Rectal smooth muscle tissue (tissue), 1 donor: ENCODE results near the gene UCN2.
"Not testable (repeated sequence)": the region's sequence is repeated elsewhere in the genome, so short reads cannot be mapped to it uniquely, and the experiment has no call there.

ENCODE experiments used
- H3K27ac ChIP-seq: one replicate; pipeline ENCODE4 v1.7.0; 2013; ENCODE audit warnings: low read depth, low read length, inconsistent platforms
- H3K27me3 ChIP-seq: one replicate; pipeline ENCODE4 v1.7.0; 2013; ENCODE audit warnings: low read length; ENCODE audit not compliant: control insufficient read depth, insufficient read depth
- H3K36me3 ChIP-seq: one replicate; pipeline ENCODE4 v1.7.0; 2013; ENCODE audit warnings: low read length; ENCODE audit not compliant: control insufficient read depth, insufficient read depth
- H3K4me1 ChIP-seq: one replicate; pipeline ENCODE4 v1.7.0; 2013; ENCODE audit warnings: low read length; ENCODE audit not compliant: control insufficient read depth, insufficient read depth
- H3K4me3 ChIP-seq: one replicate; pipeline ENCODE4 v1.7.0; 2013; ENCODE audit warnings: low read length
- H3K9ac ChIP-seq: one replicate; pipeline ENCODE4 v1.7.0; 2013; ENCODE audit warnings: low read length

UCN2 gene

DNA sequence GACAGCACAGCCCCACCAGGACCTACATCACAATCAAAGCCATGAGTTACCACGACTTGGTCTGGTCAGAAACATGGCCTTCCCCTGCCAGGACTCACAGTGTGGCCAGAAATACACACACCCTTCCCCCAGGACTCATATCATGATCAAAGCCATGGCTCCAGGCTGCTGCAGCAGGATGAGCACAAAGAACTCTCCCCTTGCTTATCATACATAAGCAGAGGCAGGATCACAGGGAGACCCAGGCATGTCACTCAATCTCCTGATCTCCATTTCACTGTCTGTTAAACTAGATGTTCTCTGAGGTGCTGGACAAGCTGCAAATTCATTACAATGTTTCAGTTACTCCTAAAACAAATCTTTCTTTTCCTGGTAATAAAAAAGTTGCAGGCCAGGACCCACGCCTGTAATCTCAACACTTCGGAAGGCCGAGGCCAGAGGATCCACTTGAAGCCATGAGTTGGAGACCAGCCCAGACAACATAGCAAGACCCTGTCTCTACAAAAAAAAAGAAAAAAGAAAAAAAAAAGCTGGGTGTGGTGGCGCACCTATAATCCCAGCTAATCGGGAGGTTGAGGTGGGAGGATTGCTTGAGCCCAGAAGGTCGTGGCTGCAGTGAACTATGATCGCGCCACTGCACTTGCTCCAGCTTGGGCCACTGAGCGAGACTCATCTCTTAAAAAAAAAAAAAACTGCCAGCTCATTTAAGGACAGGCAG lies 8.2 kb downstream of the UCN2 start:
- Histone ChIP-seq H3K4me3 (peak overlapping the region; percentile 57), H3K27me3 (no peaks in the 10 kb centered on the region), H3K27ac (no peak overlapping the region), H3K4me1 (peaks cover 5% of the 10 kb centered on the region), H3K9ac (no peak overlapping the region), H3K36me3 (no peaks in the 10 kb centered on the region)

DNA sequence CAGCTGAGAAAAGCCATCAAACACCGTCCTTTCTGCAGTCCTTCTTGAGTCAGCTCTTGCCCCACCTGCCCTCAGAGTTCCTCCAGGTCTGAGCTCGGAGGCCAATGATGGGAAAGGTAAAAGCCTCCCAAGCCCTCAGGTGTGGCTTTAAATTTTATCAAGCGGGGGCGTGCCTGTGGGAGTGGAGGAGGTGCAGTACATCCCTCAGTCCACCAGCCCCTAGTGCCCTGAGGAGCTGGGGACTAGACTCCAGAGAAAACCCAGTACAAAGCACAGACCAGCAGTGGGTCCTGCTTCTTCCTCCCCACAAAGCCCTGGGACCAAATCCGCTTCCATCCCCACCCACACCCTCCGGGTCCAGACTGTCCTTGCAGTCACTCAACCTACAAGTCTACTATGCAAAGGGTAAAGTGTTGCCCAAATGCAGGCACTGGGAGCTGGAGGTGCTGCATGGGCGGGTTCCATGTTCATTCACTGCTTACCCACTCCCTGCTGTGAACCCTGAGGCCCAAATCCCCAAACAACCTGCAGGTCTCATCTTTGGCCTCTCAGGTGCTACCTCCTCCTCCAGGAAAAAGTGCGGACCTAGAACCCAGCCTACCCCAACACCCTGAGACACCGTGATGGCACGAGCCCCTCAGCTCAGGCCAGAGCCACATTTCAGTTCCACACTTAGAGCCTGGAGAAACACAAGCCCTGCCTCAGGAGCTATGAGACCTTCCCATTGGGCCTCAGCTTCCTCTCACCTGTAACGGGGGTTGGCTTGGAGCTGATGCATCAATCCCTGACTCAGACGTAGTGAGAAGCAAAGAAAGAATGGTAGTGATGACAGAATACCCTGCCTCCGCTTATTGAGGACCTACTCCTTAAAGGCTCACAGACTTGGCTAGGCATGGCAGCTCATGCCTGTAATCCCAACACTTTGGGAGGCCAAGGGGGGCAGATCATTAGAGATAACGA lies 9.4 kb downstream of the UCN2 start:
- Histone ChIP-seq H3K4me1 (peaks cover 2% of the 10 kb centered on the region), H3K27ac (no peak overlapping the region), H3K36me3 (no peaks in the 10 kb centered on the region), H3K9ac (no peak overlapping the region), H3K27me3 (no peaks in the 10 kb centered on the region), H3K4me3 (no peak overlapping the region)

DNA sequence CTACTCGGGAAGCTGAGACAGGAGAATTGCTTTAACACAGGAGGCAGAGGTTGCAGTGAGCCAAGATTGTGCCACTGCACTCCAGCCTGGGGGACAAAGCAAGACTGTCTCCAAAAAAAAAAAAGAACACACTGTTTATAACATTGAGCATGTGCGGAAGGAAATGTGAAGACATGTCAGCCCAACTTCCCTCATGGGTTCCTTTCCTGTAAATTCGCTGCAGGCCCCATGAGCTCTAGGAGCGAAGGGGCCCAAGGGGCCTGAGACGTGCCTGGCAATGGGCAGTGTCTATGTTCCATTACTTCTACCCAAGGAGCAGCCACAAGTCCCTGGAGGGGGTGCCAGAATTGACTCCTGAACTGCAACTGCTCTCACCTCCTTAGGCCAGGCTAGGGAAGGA lies 10.2 kb downstream of the UCN2 start:
- no peaks in the 10 kb centered on the region for H3K36me3 ChIP-seq
- no peaks in the 10 kb centered on the region for H3K27me3 ChIP-seq
- H3K4me3 ChIP-seq, result no peak overlapping the region
- no peaks in the 10 kb centered on the region for H3K4me1 ChIP-seq
- H3K9ac ChIP-seq, result no peak overlapping the region
- no peak overlapping the region for H3K27ac ChIP-seq

DNA sequence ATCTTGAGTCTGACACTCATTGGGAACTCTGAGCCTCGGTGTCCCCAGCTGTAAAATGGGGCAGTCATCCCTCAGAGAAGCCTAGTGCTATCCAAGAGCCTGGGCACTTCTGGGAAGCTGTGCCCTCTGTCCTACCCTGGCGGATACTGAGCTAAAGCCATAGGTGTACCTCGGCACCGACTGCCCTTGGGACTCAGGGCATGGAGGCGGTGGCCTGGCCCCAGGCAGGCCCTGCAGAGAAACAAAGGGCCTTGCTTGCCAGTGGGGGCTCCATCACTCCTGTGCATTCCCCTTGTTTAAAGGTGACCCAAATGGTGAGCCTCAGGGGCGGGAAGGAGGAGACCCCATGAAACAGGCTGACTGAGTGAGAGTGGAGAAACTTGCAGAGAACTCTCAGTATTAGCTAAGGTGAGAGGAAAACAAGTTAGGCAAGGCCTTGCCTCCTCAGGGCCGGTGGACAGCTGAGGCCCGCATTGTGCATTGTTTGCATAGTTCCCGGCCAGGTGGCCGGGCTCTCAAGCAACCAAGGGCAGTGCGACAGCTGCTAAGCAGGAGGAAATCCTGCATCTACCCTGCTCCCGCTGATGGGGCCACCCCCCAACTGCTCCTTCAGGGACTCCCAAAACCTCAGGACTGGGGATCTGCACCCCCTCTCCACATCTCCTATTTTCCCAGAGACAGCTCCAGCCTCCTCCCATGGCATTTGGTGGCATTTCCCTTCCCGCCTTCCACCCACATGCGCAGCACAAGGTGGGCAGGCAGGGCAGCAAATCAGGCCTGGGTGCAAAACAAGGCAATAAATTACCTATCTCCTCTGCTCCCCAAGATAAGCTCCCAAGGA lies 11.2 kb downstream of the UCN2 start:
- H3K27me3 ChIP-seq, result no peaks in the 10 kb centered on the region
- H3K36me3 ChIP-seq, result no peaks in the 10 kb centered on the region
- H3K27ac ChIP-seq, result no peak overlapping the region
- H3K9ac ChIP-seq, result no peak overlapping the region
- no peak overlapping the region for H3K4me3 ChIP-seq
- H3K4me1 ChIP-seq, result no peaks in the 10 kb centered on the region

DNA sequence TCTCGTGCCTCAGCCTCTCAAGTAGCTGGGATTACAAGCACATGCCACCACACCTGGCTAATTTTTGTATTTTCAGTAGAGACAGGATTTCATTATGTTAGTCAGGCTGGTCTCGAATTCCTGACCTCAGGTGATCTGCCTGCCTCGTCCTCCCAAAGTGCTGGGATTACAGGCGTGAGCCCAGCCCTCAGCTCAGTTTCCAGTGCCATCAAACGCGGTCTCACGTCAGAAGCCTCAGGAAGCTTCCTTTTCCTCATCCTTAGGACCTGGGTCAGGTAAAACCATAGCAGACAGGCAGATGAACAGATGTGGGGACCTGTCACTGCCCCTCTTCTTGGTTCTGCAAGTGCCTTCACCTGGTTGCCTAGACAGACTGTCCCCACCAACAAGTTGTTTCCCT lies 11.9 kb downstream of the UCN2 start:
- H3K36me3 ChIP-seq, H3K4me3 ChIP-seq, H3K9ac ChIP-seq, H3K4me1 ChIP-seq, H3K27ac ChIP-seq, H3K27me3 ChIP-seq: not testable (repeated sequence)

DNA sequence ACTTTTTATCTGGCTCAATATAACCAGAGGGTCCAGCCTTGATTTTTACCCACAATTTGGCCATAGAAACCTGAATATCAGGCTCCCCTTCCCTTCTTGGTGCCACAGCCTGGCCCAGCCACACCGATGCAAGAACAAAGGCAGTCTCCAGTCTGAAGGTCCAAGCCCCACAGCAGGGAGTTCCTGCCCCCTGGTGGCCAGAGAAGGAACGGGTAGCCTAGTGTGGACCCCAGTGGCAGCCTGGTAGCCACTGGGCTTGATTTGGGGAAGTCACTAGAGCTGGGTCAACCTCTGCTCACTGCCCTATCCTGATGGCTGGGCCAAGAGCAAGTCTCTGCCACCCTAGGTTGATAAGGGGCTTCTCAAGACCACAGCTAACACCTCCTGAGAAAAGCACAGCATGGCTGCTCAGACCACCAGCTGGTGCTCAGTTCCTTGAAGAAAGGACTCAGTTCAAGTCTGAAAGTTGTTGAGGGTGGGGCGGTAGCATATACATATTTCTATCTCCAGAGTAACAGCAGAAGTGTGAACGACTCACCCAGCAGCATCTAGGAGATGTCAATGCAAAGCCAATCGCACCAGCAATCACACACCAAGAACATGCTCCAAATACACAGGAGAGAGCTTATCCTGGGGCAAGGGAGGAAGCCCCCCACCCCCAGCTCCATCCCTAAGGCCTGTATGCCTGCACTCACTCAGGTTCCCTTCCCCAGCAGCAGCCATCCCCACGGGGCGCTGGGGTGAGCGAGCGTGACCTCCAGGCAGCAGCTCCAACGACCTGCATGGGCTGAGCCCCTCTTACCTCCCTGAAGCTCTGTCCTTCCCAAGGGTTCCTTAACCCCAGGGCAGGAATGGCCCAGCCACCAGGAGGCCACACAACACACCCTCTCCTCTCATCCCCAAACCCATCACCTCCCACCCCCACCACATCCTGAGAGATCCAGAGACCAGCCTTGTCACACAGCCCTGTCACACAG lies 14.6 kb downstream of the UCN2 start:
- Histone ChIP-seq H3K27ac (no peak overlapping the region), H3K4me1 (no peaks in the 10 kb centered on the region), H3K9ac (no peak overlapping the region), H3K36me3 (no peaks in the 10 kb centered on the region), H3K27me3 (no peaks in the 10 kb centered on the region), H3K4me3 (no peak overlapping the region)

DNA sequence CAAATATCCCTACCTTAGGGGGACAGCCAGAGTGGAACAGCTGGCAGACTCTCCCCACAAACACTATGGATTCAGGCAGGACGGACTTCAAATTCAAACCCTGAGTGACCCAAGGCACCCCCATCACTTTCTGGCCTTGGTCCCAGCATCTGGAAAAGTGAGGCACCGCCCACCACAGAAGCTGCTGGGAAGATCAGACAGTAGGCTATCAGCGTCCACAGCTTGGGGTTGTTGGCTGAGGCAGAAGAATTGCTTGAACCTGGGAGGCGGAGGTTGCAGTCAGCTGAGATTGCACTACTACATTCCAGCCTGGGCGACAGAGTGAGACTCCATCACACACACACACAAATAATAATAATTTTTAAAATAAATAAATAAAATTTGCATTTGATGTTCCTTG lies 15.5 kb downstream of the UCN2 start:
- Histone ChIP-seq H3K36me3 (peaks cover 2% of the 10 kb centered on the region), H3K9ac (no peak overlapping the region), H3K4me3 (no peak overlapping the region), H3K27me3 (no peaks in the 10 kb centered on the region), H3K4me1 (no peaks in the 10 kb centered on the region), H3K27ac (no peak overlapping the region)

DNA sequence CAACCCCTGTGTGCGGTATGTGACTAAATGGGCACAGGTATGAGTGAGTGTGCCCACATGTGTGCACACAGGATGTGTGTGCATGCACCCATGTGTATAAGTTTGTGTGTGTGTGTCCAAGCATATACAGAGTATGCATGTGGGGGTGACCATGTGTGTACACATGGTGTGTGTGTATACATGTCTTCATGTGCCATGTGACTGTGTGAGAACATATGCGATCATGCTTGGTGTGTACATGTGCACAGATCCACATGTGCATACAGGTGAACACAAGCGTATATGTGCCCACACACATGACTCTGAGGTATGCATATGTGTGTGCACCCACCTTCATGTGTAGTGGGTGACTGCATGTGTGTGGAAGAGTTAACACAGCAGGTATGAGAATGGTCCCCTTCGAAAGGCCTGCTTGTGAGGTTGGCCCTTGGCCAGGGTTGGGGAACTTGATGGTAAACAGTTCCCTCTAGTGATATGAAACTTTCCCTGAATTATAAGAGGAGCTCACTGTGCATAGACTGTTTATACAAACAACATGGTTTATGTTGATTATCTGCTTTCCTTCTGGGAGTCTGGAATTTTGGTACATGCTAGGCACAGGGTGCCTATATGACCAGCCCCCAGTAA lies 17.3 kb downstream of the UCN2 start:
- H3K4me1 ChIP-seq, result no peaks in the 10 kb centered on the region
- H3K4me3 ChIP-seq, result no peak overlapping the region
- no peak overlapping the region for H3K27ac ChIP-seq
- no peaks in the 10 kb centered on the region for H3K27me3 ChIP-seq
- peaks cover 4% of the 10 kb centered on the region for H3K36me3 ChIP-seq
- no peak overlapping the region for H3K9ac ChIP-seq

DNA sequence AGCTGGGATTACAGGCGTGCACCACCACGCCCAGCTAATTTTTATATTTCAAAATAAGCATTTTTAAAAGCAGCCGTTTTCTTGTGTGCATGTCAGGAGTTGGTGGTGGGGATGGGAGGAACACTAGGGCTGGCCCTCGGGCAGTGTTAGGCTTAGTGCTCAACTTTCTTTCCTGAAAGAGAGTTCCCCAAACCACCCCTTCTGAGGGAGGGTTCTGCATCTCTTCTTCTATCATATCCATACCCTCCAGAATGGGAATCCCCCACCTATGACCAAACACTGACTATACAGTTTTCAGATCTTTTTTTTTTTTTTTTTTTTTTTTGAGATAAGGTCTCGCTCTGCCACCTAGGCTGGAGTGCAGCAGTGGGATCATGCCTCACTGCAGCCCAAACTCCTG lies 19.4 kb downstream of the UCN2 start:
- no peak overlapping the region for H3K9ac ChIP-seq
- no peak overlapping the region for H3K27ac ChIP-seq
- H3K4me1 ChIP-seq, result no peaks in the 10 kb centered on the region
- no peaks in the 10 kb centered on the region for H3K27me3 ChIP-seq
- H3K4me3 ChIP-seq, result no peak overlapping the region
- peaks cover 4% of the 10 kb centered on the region for H3K36me3 ChIP-seq

DNA sequence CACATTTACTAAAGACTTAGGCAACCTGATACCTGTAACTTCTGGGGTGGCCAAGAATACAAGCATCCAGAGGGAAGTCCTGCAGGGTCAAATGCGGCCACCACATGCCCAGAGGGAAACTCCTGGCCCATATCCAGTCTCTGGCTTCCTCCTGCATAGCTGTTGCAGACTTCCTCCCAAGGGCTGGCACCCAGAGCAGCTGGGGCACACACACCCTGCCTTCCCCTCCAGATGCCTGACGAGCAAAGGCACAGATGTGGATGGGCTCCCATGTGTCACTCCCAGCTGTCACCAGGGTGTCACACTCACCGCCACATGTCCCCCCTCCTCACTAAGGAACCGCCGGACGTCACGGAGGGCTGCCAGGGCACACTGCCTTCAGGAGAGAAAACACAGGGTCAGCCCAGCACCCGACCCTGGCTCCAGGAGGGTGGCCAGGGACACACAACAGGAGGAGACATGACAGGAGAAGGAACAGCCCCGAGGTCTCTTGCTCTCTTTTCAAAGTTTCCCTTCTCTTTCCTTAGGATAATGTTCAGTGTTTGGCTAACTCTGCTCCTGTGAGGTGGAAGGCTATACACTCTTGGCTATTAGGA lies 20.2 kb downstream of the UCN2 start:
- peaks cover 4% of the 10 kb centered on the region for H3K36me3 ChIP-seq
- no peaks in the 10 kb centered on the region for H3K27me3 ChIP-seq
- no peak overlapping the region for H3K27ac ChIP-seq
- H3K4me3 ChIP-seq, result no peak overlapping the region
- H3K9ac ChIP-seq, result no peak overlapping the region
- H3K4me1 ChIP-seq, result no peaks in the 10 kb centered on the region

DNA sequence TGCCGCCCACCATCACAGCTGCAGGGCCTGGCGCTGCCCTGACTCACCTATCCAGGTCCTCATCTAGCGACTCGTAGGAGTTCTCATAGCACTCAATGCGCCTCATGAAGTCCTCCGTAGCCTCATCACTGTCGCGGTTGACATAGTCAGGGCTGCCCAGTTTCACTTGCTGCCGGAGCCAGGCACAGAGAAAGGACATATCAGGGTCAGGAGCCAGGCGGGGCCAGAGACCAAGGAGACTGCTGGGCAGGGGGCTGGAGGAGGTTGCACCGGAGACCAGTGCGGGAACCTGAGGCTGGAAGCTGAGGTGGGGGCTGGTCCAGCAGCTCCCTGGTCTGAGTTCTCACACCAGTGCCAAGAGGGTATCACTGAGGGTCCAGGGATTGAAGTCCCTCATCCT lies 25.1 kb downstream of the UCN2 start:
- H3K9ac ChIP-seq, result no peak overlapping the region
- H3K4me1 ChIP-seq, result no peaks in the 10 kb centered on the region
- no peak overlapping the region for H3K27ac ChIP-seq
- H3K4me3 ChIP-seq, result no peak overlapping the region
- no peaks in the 10 kb centered on the region for H3K27me3 ChIP-seq
- H3K36me3 ChIP-seq, result peaks cover 12% of the 10 kb centered on the region
